MCF 10A (cell line): ENCODE data around the gene SLC4A3. TPM values are rescaled to one million over a fixed set of nuclear protein-coding genes. Genes with fewer than 3 reads are reported as not detected.
"Not testable (repeated sequence)": the region's sequence is repeated elsewhere in the genome, so short reads cannot be mapped to it uniquely, and the experiment has no call there.

ENCODE experiments used
- BruUV-seq: library from RNA; stranded (reverse); fragments of 400-500 nt; replicated peaks from 2 replicates; lab custom pipeline; 2021; lab: Mats Ljungman, UMichigan
- CTCF ChIA-PET: fragments of 300-600 bp; sonication (Branson Sonifier 250); formaldehyde crosslinking; extraction: SDS; loops from one replicate; lab custom pipeline; 2021; ENCODE audit warnings: antibody characterized with exemption, inconsistent platforms; lab: Yijun Ruan, JAX
- POLR2A ChIA-PET: fragments of 300-600, 350-650 bp; sonication (Branson Sonifier 250); formaldehyde crosslinking; extraction: SDS; loops from one replicate; lab custom pipeline; 2020; ENCODE audit warnings: antibody characterized with exemption, inconsistent platforms; lab: Yijun Ruan, JAX
- DNase-seq: peaks from one replicate; pipeline ENCODE4 v3.0.0-alpha.2; 2018; ENCODE audit not compliant: unreplicated experiment
- H3K27ac Mint-ChIP-seq: one replicate; pipeline ENCODE4 v1.8.0; 2022; ENCODE audit warnings: mild to moderate bottlenecking, low read depth, mixed read lengths; ENCODE audit not compliant: unreplicated experiment
- H3K27me3 Mint-ChIP-seq: one replicate; pipeline ENCODE4 v1.8.0; 2022; ENCODE audit warnings: mixed read lengths; ENCODE audit not compliant: insufficient read depth, unreplicated experiment
- H3K36me3 Mint-ChIP-seq: one replicate; pipeline ENCODE4 v1.8.0; 2022; ENCODE audit warnings: mild to moderate bottlenecking, moderate library complexity, mixed read lengths; ENCODE audit not compliant: insufficient read depth, unreplicated experiment
- H3K4me1 Mint-ChIP-seq: one replicate; pipeline ENCODE4 v1.8.0; 2022; ENCODE audit warnings: mixed read lengths; ENCODE audit not compliant: insufficient read depth, unreplicated experiment
- H3K4me3 Mint-ChIP-seq: one replicate; pipeline ENCODE4 v1.8.0; 2022; ENCODE audit warnings: mild to moderate bottlenecking, moderate library complexity, mixed read lengths; ENCODE audit not compliant: unreplicated experiment
- H3K9me3 Mint-ChIP-seq: one replicate; pipeline ENCODE4 v1.8.0; 2022; ENCODE audit warnings: mixed read lengths; ENCODE audit not compliant: unreplicated experiment
- CTCF ChIP-seq: fragments of 200-600 bp; IDR thresholded peaks from one replicate; pipeline ENCODE4 v1.8.0; 2022; ENCODE audit warnings: antibody characterized with exemption, mild to moderate bottlenecking; ENCODE audit not compliant: unreplicated experiment
- intact Hi-C: fragments of 100-400 bp; cut with micrococcal nuclease; formaldehyde crosslinking; loops from 2 replicates; pipeline ENCODE4 v1.14.1; 2022
- total RNA-seq: library from RNA; stranded (reverse); gene quantifications from 2 replicates; pipeline ENCODE4 v1.2.3, GENCODE V29; 2022

SLC4A3 gene
- total RNA-seq, 1 experiment from 2014 or later, result 4.7 TPM

GRCh38 chr2:219648176-219648575 lies 20.7 kb downstream of the SLC4A3 start:
- POLR2A ChIA-PET, result interaction anchor here (0.6 to 3.8 kb wide), 4 partner anchors 18 to 37 kb away, joined by 3 to 64 read pairs (median 8); no protein-coding TSS in a partner anchor
- intact Hi-C loops, result no loop called here
- CTCF ChIA-PET, result interaction anchor here (0.6 to 0.9 kb wide), 2 partner anchors 88 to 105 kb away, joined by 3 read pairs; no protein-coding TSS in a partner anchor

GRCh38 chr2:219648963-219649362 lies 21.5 kb downstream of the SLC4A3 start:
- Mint-ChIP-seq H3K4me1 (peaks cover 12% of the 10 kb centered on the region), H3K9me3 (no peaks in the 10 kb centered on the region), H3K36me3 (no peaks in the 10 kb centered on the region), H3K27me3 (no peaks in the 10 kb centered on the region), H3K4me3 (no peak overlapping the region), H3K27ac (no peak overlapping the region)
- ChIA-PET POLR2A (interaction anchor here (0.5 to 2.8 kb wide), 3 partner anchors 17 to 48 kb away, joined by 4 to 13 read pairs (median 4); no protein-coding TSS in a partner anchor), CTCF (interaction anchor here (0.6 kb wide), 2 partner anchors 44 to 89 kb away, joined by 3 read pairs; no protein-coding TSS in a partner anchor)
- intact Hi-C loops, result no loop called here
- no TSS peak for BruUV-seq
- DNase-seq, result no peak
- TF ChIP-seq CTCF, result no peak

More at GRCh38 chr2:219648176-219648575, 20.7 kb downstream of the SLC4A3 start:
- no peak for TF ChIP-seq CTCF
- H3K27me3 Mint-ChIP-seq, result no peaks in the 10 kb centered on the region
- no peak overlapping the region for H3K27ac Mint-ChIP-seq
- BruUV-seq, result no TSS peak
- no peak for DNase-seq
- no peaks in the 10 kb centered on the region for H3K9me3 Mint-ChIP-seq
- H3K36me3 Mint-ChIP-seq, result no peaks in the 10 kb centered on the region
- peaks cover 12% of the 10 kb centered on the region for H3K4me1 Mint-ChIP-seq
- no peak overlapping the region for H3K4me3 Mint-ChIP-seq

- no peak for DNase-seq
- H3K4me3 Mint-ChIP-seq, result no peak overlapping the region
- no TSS peak for BruUV-seq
- peaks cover 5% of the 10 kb centered on the region for H3K4me1 Mint-ChIP-seq
- no peaks in the 10 kb centered on the region for H3K9me3 Mint-ChIP-seq
- intact Hi-C loops, result no loop called here
- POLR2A ChIA-PET, result interaction anchor here (1.6 to 2.8 kb wide), 2 partner anchors 24 to 34 kb away, joined by 4 to 13 read pairs; no protein-coding TSS in a partner anchor
- no peak for TF ChIP-seq CTCF
- no peaks in the 10 kb centered on the region for H3K27me3 Mint-ChIP-seq
- peaks cover 6% of the 10 kb centered on the region for H3K36me3 Mint-ChIP-seq
- CTCF ChIA-PET, result no interaction called here
- no peak overlapping the region for H3K27ac Mint-ChIP-seq
These were observed 23.2 kb downstream of the SLC4A3 start for GRCh38 chr2:219650426-219651248.

- intact Hi-C loops, DNase-seq, CTCF ChIA-PET, H3K4me1 Mint-ChIP-seq, H3K9me3 Mint-ChIP-seq, H3K27me3 Mint-ChIP-seq, H3K27ac Mint-ChIP-seq, BruUV-seq, H3K4me3 Mint-ChIP-seq, H3K36me3 Mint-ChIP-seq: not testable (repeated sequence)
- POLR2A ChIA-PET, result interaction anchor here (1.3 to 1.6 kb wide), 3 partner anchors 21 to 23 kb away, joined by 3 to 4 read pairs (median 4); no protein-coding TSS in a partner anchor
These were observed 24.2 kb downstream of the SLC4A3 start for GRCh38 chr2:219651656-219652055.
